Measurements from ENCODE around the gene JADE1. TPM values are rescaled to one million over a fixed set of nuclear protein-coding genes. Genes with fewer than 3 reads are reported as not detected.

Gene JADE1
- total RNA-seq, 4 donors from 2014 or later: 18.7 to 50.2 (median 35.7) TPM

DNA sequence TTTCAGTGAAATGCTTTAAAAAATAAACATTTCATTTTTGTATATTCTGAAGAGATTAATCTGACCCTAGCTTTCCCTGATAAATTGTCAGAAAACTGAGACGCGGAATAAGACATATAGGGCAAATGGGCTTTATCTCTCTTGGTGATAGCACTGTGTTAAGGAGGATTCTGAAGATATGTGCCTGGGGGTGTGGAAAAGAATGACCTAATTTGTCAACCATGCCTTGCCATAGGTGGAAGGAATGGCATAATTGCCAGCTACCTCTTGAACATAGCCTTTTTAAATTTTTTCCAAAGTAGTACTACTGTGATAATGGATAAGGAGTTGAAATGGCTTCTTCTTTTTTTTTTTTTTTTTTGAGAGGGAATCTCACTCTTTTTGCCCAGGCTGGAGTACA lies 11.7 kb downstream of the JADE1 start:
- Histone ChIP-seq H3K4me3 (no peak overlapping the region), H3K27me3 (no peaks in the 10 kb centered on the region), H3K4me1 (peaks cover 0 to 3% of the 10 kb centered on the region in 2 donors), H3K27ac (no peak overlapping the region), H3K36me3 (no peaks in the 10 kb centered on the region), H3K9me3 (no peaks in the 10 kb centered on the region)
- intact Hi-C loops (cut with DNase I; ENCODE audit: low total_unique reads): no loop called here
- DNase-seq: no peak
- no peak for TF ChIP-seq POLR2A (IDR thresholded peaks at IDR 0.05)
- TF ChIP-seq CTCF (IDR thresholded peaks at IDR 0.05): no peak

GRCh38 chr4:128823025-128823661 lies 13.6 kb downstream of the JADE1 start:
- Histone ChIP-seq H3K4me1 (no peaks in the 10 kb centered on the region), H3K27ac (no peak overlapping the region), H3K27me3 (no peaks in the 10 kb centered on the region), H3K9me3 (no peaks in the 10 kb centered on the region), H3K36me3 (no peaks in the 10 kb centered on the region), H3K4me3 (no peak overlapping the region)
- intact Hi-C loops (cut with DNase I; ENCODE audit: low total_unique reads): no loop called here
- no peak for DNase-seq
- TF ChIP-seq CTCF (IDR thresholded peaks at IDR 0.05): no peak
- no peak for TF ChIP-seq POLR2A (IDR thresholded peaks at IDR 0.05)

DNA sequence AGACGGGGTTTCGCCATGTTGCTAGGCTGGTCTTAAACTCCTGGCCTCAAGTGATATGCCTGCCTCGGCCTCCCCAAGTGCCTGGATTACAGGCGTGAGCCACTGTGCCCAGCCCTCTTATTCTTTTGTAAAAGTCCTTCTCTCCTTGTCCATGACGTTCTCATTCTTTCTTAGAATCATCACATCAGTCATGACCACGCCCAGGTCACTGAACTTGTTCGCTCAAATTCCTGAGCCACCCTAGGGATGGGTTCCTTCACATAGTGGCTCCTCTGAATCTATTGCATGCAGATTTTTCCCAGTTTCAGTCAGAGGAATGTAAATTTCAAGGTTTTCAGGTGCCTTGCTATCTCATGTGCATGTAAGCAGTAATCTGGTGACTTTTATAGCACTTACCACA lies 15.7 kb downstream of the JADE1 start:
- H3K27ac ChIP-seq: no peak overlapping the region
- H3K4me3 ChIP-seq: no peak overlapping the region
- intact Hi-C loops (cut with DNase I; ENCODE audit: low total_unique reads): no loop called here
- no peaks in the 10 kb centered on the region for H3K9me3 ChIP-seq
- no peaks in the 10 kb centered on the region for H3K27me3 ChIP-seq
- TF ChIP-seq CTCF (IDR thresholded peaks at IDR 0.05): no peak
- no peaks in the 10 kb centered on the region for H3K36me3 ChIP-seq
- DNase-seq: no peak
- no peaks in the 10 kb centered on the region for H3K4me1 ChIP-seq

DNA sequence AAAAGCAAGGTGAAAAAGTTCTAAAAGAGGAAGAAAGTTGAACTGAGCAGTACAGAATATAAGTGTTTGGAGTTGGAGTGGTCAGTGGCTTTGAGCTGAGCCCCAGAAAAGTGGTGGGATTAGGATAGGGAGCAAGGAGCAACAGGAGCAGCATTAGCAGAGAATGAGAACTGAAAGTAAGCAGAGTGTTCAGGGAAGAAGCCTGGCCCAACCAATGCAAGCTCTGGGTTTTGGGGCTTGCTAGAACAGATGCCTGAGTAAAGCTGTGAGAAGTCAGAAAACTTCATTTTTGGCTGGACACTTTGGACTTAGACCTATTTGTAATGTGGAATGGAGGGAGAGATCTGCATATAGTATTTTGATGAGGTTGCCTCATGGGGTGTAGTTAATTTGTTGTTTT lies 17.8 kb downstream of the JADE1 start:
- Histone ChIP-seq H3K36me3 (no peaks in the 10 kb centered on the region), H3K27me3 (no peaks in the 10 kb centered on the region), H3K27ac (no peak overlapping the region), H3K4me1 (no peaks in the 10 kb centered on the region), H3K4me3 (no peak overlapping the region), H3K9me3 (no peaks in the 10 kb centered on the region)
- no peak for DNase-seq
- no peak for TF ChIP-seq CTCF (IDR thresholded peaks at IDR 0.05)
- TF ChIP-seq POLR2A (IDR thresholded peaks at IDR 0.05): no peak
- intact Hi-C loops (cut with DNase I; ENCODE audit: low total_unique reads): no loop called here

DNA sequence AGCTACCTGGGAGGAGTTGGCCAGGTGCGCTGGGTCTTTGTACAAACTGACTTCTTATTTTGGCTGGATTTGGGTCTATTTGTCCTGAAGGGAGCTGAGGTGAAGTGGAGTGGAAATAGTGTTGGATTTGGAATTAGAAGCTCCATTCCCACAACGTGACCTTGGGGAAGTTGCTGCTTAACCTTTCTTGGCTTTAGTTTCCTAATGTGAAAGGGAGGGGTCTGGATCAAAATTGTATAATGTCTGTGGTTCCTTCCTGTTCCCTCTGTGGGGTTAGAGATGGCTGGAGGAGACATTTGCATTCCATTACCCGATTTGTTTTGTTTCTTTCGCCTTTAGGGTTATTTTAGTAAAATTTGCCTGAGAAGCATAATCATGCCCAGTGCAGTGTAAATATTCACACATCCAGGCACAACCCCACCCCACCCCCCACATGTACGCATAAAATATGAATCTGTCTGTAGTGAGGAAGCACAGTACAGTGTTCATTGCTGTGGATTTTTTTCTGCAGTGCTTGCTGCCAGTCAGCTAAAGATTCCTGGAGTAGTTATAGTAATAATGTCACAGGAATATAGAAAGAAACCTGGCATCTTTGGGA lies 21.5 kb downstream of the JADE1 start:
- H3K27me3 ChIP-seq: no peaks in the 10 kb centered on the region
- no peaks in the 10 kb centered on the region for H3K9me3 ChIP-seq
- no peak overlapping the region for H3K4me3 ChIP-seq
- no peaks in the 10 kb centered on the region for H3K4me1 ChIP-seq
- no peak for DNase-seq
- no peaks in the 10 kb centered on the region for H3K36me3 ChIP-seq
- TF ChIP-seq CTCF (IDR thresholded peaks at IDR 0.05): no peak
- no peak for TF ChIP-seq POLR2A (IDR thresholded peaks at IDR 0.05)
- intact Hi-C loops (cut with DNase I; ENCODE audit: low total_unique reads): no loop called here
- H3K27ac ChIP-seq: no peak overlapping the region
